Astrocyte (in vitro differentiated cells and primary cell): ENCODE measurements around the gene SLC22A6.

Source experiments
- EZH2 ChIP-seq: IDR thresholded peaks from 2 replicates; pipeline ENCODE4 v1.6.1; 2012; ENCODE audit warnings: mild to moderate bottlenecking, low read length, inconsistent platforms; ENCODE audit not compliant: insufficient read depth
- TF ChIP-seq, protein P1 (sequence below): IDR thresholded peaks from 2 replicates; pipeline ENCODE4 v1.5.1; 2011; ENCODE audit warnings: low read depth, mild to moderate bottlenecking, inconsistent platforms, low read length, moderate library complexity; ENCODE audit not compliant: insufficient read depth

DNA sequence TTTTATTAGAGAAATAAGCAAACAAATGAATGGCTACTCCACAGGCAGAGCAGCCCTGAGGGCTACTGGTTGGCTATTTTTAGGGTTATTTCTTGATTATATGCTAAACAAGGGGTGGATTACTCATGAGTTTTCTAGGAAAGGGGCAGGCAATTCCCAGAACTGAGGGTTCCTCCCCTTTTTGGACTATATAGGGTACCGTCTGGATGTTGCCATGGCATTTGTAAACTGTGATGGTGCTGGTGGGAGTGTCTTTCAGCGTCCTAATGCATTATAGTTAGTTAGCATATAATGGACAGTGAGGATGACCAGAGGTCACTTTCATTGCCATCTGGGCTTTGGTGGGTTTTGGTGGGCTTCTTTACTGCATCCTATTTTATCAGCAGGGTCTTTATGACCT is 19.2 kb downstream of the SLC22A6 start:
- TF ChIP-seq, protein P1, sequence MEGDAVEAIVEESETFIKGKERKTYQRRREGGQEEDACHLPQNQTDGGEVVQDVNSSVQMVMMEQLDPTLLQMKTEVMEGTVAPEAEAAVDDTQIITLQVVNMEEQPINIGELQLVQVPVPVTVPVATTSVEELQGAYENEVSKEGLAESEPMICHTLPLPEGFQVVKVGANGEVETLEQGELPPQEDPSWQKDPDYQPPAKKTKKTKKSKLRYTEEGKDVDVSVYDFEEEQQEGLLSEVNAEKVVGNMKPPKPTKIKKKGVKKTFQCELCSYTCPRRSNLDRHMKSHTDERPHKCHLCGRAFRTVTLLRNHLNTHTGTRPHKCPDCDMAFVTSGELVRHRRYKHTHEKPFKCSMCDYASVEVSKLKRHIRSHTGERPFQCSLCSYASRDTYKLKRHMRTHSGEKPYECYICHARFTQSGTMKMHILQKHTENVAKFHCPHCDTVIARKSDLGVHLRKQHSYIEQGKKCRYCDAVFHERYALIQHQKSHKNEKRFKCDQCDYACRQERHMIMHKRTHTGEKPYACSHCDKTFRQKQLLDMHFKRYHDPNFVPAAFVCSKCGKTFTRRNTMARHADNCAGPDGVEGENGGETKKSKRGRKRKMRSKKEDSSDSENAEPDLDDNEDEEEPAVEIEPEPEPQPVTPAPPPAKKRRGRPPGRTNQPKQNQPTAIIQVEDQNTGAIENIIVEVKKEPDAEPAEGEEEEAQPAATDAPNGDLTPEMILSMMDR = no peak
- no peak for TF ChIP-seq EZH2
